Mesenteric fat pad (tissue), 1 donor: Measurements from ENCODE around the gene RTN4R. TPM values are rescaled to one million over a fixed set of nuclear protein-coding genes. Genes with fewer than 3 reads are reported as not detected.

ENCODE experiments used
- microRNA-seq: library from miRNA; unstranded; fragments of <30 nt; microRNA quantifications from one replicate; pipeline ENCODE4 v1.2.0, GENCODE V29; 2020; ENCODE audit warnings: borderline number of aligned reads
- total RNA-seq: library from RNA; stranded (reverse); fragmentation: NEBNext Ultra II Directional; extraction: Animal tissue kit (Norgen Biotek cat#: 25700); gene quantifications from one replicate; pipeline ENCODE4 v1.2.1, GENCODE V29; 2021
- donor health status: DM: yes; HTN: yes; CAD: no.

Gene RTN4R
- total RNA-seq, 1 donor from 2014 or later = 0.55 TPM

Small RNA genes within 50 kb of the gene (microRNA-seq; reads per million reads assigned to microRNA genes)
- gene MIR1286 = not detected

Other genes with a start within 250 kb of the RTN4R start
- gene TANGO2, start 247.2 kb downstream of the RTN4R start, total RNA-seq = 34.8 TPM
- gene DGCR8, start 188.1 kb downstream of the RTN4R start, total RNA-seq = 29.7 TPM
- gene RANBP1, start 152.2 kb downstream of the RTN4R start, total RNA-seq = 75.9 TPM
- 49.2 TPM for gene TRMT2A, start 151.1 kb downstream of the RTN4R start, total RNA-seq
- gene ZDHHC8, start 136.5 kb downstream of the RTN4R start, total RNA-seq = 77.8 TPM
- gene CCDC188, start 117.3 kb downstream of the RTN4R start, total RNA-seq = 1.00 TPM
- 25.7 TPM for gene DGCR6L, start 51.7 kb upstream of the RTN4R start, total RNA-seq
- 5.2 TPM for gene ZNF74, start 125.8 kb upstream of the RTN4R start, total RNA-seq
- 21.1 TPM for gene SCARF2, start 169.5 kb upstream of the RTN4R start, total RNA-seq
- gene KLHL22, start 227.5 kb upstream of the RTN4R start, total RNA-seq = 24.9 TPM
- 104 TPM for gene MED15, start 239.3 kb upstream of the RTN4R start, total RNA-seq